SU-DHL-6 (cell line): ENCODE measurements around the gene AHDC1.
"Not testable (repeated sequence)": the region's sequence is repeated elsewhere in the genome, so short reads cannot be mapped to it uniquely, and the experiment has no call there.

Source experiments
- H2AFZ ChIP-seq: fragments of 200-600 bp; sonication (generic); 2 replicates; pipeline ENCODE4 v1.6.1; 2014; ENCODE audit warnings: low read depth, mild to moderate bottlenecking, moderate library complexity, mixed read lengths, antibody characterized with exemption, low read length; ENCODE audit not compliant: severe bottlenecking
- H3F3A ChIP-seq: fragments of 200-600 bp; shearing (Covaris generic); 2 replicates; pipeline ENCODE4 v1.6.0; 2016; ENCODE audit warnings: antibody characterized with exemption, mild to moderate bottlenecking; ENCODE audit not compliant: insufficient read depth
- H3K27ac ChIP-seq: fragments of 200-600 bp; sonication (generic); 2 replicates; pipeline ENCODE4 v1.5.1; 2016; ENCODE audit warnings: low read depth, mild to moderate bottlenecking, low read length, moderate library complexity, mixed read lengths
- H3K27me3 ChIP-seq: fragments of 200-600 bp; sonication (generic), shearing (Covaris generic); 2 replicates; pipeline ENCODE4 v1.6.0; 2014; ENCODE audit warnings: mild to moderate bottlenecking, low read length
- H3K36me3 ChIP-seq: fragments of 200-600 bp; sonication (generic); 2 replicates; pipeline ENCODE4 v1.6.1; 2014; ENCODE audit warnings: mild to moderate bottlenecking, low read length, mixed read lengths
- H3K4me2 ChIP-seq: fragments of 300-600, 200-600 bp; shearing (Covaris generic), sonication (generic); 2 replicates; pipeline ENCODE4 v1.6.0; 2014; ENCODE audit warnings: low read length, low read depth, mild to moderate bottlenecking; ENCODE audit not compliant: poor library complexity, severe bottlenecking
- H3K4me3 ChIP-seq: fragments of 200-600 bp; sonication (generic); 2 replicates; pipeline ENCODE4 v1.5.1; 2014; ENCODE audit warnings: antibody characterized with exemption, low read length, mild to moderate bottlenecking, mixed read lengths; ENCODE audit not compliant: insufficient read depth, poor library complexity, severe bottlenecking
- H3K79me2 ChIP-seq: fragments of 200-600 bp; sonication (generic); 2 replicates; pipeline ENCODE4 v1.6.1; 2014; ENCODE audit warnings: mild to moderate bottlenecking, low read length, moderate library complexity; ENCODE audit not compliant: insufficient read depth
- H3K9ac ChIP-seq: fragments of 200-600 bp; sonication (generic); 2 replicates; pipeline ENCODE4 v1.7.0; 2014; ENCODE audit warnings: mild to moderate bottlenecking, low read length
- H3K9me2 ChIP-seq: fragments of 200-600 bp; sonication (generic); replicated peaks from 2 replicates; pipeline ENCODE4 v1.6.1; 2014; ENCODE audit warnings: low read length; ENCODE audit not compliant: insufficient read depth
- H3K9me3 ChIP-seq: fragments of 200-600 bp; sonication (generic); 2 replicates; pipeline ENCODE4 v1.6.1; 2014; ENCODE audit warnings: low read length, mixed read lengths; ENCODE audit not compliant: insufficient read depth
- H4K20me1 ChIP-seq: fragments of 200-600 bp; sonication (generic); 2 replicates; pipeline ENCODE4 v1.6.1; 2014; ENCODE audit warnings: low read depth, mild to moderate bottlenecking, antibody characterized with exemption, low read length, moderate library complexity, mixed read lengths
- CTCF ChIP-seq: fragments of 200-600 bp; sonication (generic); IDR thresholded peaks from one replicate; pipeline ENCODE4 v1.5.1; 2017; ENCODE audit warnings: antibody characterized with exemption, mild to moderate bottlenecking, low read length, moderate library complexity; ENCODE audit not compliant: insufficient read depth, poor library complexity, severe bottlenecking
- EZH2phosphoT487 ChIP-seq: fragments of 200-600 bp; sonication (generic), shearing (Covaris generic); conservative IDR thresholded peaks from 2 replicates; pipeline ENCODE4 v1.6.1; 2018; ENCODE audit warnings: mild to moderate bottlenecking, antibody characterized with exemption, low read length, moderate library complexity, mixed read lengths

Gene AHDC1

GRCh38 chr1:27621051-27621920 is 17.3 kb upstream of the AHDC1 start:
- TF ChIP-seq EZH2phosphoT487: no peak
- TF ChIP-seq CTCF: no peak
- H3F3A ChIP-seq: no peaks in the 10 kb centered on the region
- no peak overlapping the region for H3K9ac ChIP-seq
- no peaks in the 10 kb centered on the region for H3K36me3 ChIP-seq
- H3K9me2 ChIP-seq: no peaks in the 10 kb centered on the region
- H3K4me3 ChIP-seq: no peak overlapping the region
- no peaks in the 10 kb centered on the region for H3K9me3 ChIP-seq
- H3K79me2 ChIP-seq: no peaks in the 10 kb centered on the region
- no peak overlapping the region for H3K4me2 ChIP-seq
- H3K27me3 ChIP-seq: no peaks in the 10 kb centered on the region
- no peak overlapping the region for H3K27ac ChIP-seq
- H4K20me1 ChIP-seq: no peaks in the 10 kb centered on the region
- H2AFZ ChIP-seq: no peak overlapping the region

GRCh38 chr1:27619782-27620438 is 16.0 kb upstream of the AHDC1 start:
- H3K36me3 ChIP-seq, H3K4me2 ChIP-seq, H3K79me2 ChIP-seq, H2AFZ ChIP-seq, H3K27ac ChIP-seq, H3K9me2 ChIP-seq, H3K4me3 ChIP-seq, H4K20me1 ChIP-seq, H3K9ac ChIP-seq, H3K27me3 ChIP-seq, H3K9me3 ChIP-seq, H3F3A ChIP-seq: not testable (repeated sequence)

GRCh38 chr1:27618341-27619082 is 14.6 kb upstream of the AHDC1 start:
- Histone ChIP-seq H3K9ac (no peak overlapping the region), H2AFZ (no peak overlapping the region), H3K9me2 (no peaks in the 10 kb centered on the region), H3K27ac (no peak overlapping the region), H3F3A (no peaks in the 10 kb centered on the region), H3K27me3 (no peaks in the 10 kb centered on the region), H3K4me2 (no peak overlapping the region), H3K4me3 (no peak overlapping the region), H3K79me2 (no peaks in the 10 kb centered on the region), H4K20me1 (no peaks in the 10 kb centered on the region), H3K9me3 (no peaks in the 10 kb centered on the region), H3K36me3 (no peaks in the 10 kb centered on the region)
- TF ChIP-seq CTCF (no peak), EZH2phosphoT487 (no peak)
